ENCODE measurements around the gene LRP10. TPM values are rescaled to one million over a fixed set of nuclear protein-coding genes. Genes with fewer than 3 reads are reported as not detected.

Gene LRP10
- total RNA-seq, 2 donors from 2014 or later = 124 to 150 TPM

GRCh38 chr14:22829661-22830442 is 41.7 kb upstream of the LRP10 start, which contains the start of gene MRPL52:
MRPL52 (plus strand) TSS chr14:22829887; CDS start chr14:22829913, 26 bp downstream.
- Histone ChIP-seq H3K27me3 (replicated peaks; ENCODE audit: insufficient read depth) (no peaks in the 10 kb centered on the region), H3K36me3 (peaks cover 0 to 9% of the 10 kb centered on the region in 2 donors), H3K9me3 (no peaks in the 10 kb centered on the region), H3K4me1 (replicated peaks) (peaks cover 6% of the 10 kb centered on the region), H3K27ac (peak within 1 kb of the TSS; percentile 58 to 71), H3K4me3 (peak within 1 kb of the TSS; percentile 63 to 81)
- DNase-seq (ENCODE audit: low spot score) = peak; percentile 88
- TF ChIP-seq POLR2A (IDR thresholded peaks at IDR 0.05) (no peak), POLR2AphosphoS5 (IDR thresholded peaks at IDR 0.05) (peak; percentile 94), CTCF (IDR thresholded peaks at IDR 0.05) (peak in 1 of 4 experiments; percentile 7)
- intact Hi-C loops (cut with DNase I) = loop anchor here (10.0 kb wide), 1 partner anchor 175 kb away; no protein-coding TSS in a partner anchor
- WGBS = under 1% methylated on average over 41 of the region's 41 CpGs

GRCh38 chr14:22830443-22831010 is 41.0 kb upstream of the LRP10 start:
- Histone ChIP-seq H3K4me3 (peak overlapping the region; percentile 63 to 81), H3K27ac (no peak overlapping the region), H3K9me3 (no peaks in the 10 kb centered on the region), H3K27me3 (replicated peaks; ENCODE audit: insufficient read depth) (no peaks in the 10 kb centered on the region), H3K4me1 (replicated peaks) (peaks cover 6% of the 10 kb centered on the region), H3K36me3 (peaks cover 0 to 9% of the 10 kb centered on the region in 2 donors)
- 19% methylated on average over 3 of the region's 3 CpGs for WGBS
- intact Hi-C loops (cut with DNase I) = no loop called here
- TF ChIP-seq POLR2A (IDR thresholded peaks at IDR 0.05) (no peak), CTCF (IDR thresholded peaks at IDR 0.05) (no peak), POLR2AphosphoS5 (IDR thresholded peaks at IDR 0.05) (no peak)
- no peak for DNase-seq (ENCODE audit: low spot score)

GRCh38 chr14:22835505-22835904 is 36.0 kb upstream of the LRP10 start:
- 75% methylated on average over 3 of the region's 3 CpGs for WGBS
- intact Hi-C loops (cut with DNase I) = loop anchor here (5.0 kb wide), 1 partner anchor 248 kb away; the partner anchor contains the start of gene DAD1
- peak overlapping the region in 1 of 2 donors; percentile 92 for H3K27ac ChIP-seq

GRCh38 chr14:22836301-22837113 is 35.0 kb upstream of the LRP10 start, which contains the start of gene MMP14:
MMP14 (plus strand) TSS chr14:22836585; CDS start chr14:22836818, 233 bp downstream.
- Histone ChIP-seq H3K4me3 (peak within 1 kb of the TSS; percentile 71 to 82), H3K4me1 (replicated peaks) (no peaks in the 10 kb centered on the region), H3K9me3 (no peaks in the 10 kb centered on the region), H3K27ac (peak within 1 kb of the TSS; percentile 92 to 93), H3K36me3 (peaks cover 0 to 9% of the 10 kb centered on the region in 2 donors), H3K27me3 (replicated peaks; ENCODE audit: insufficient read depth) (no peaks in the 10 kb centered on the region)
- peak in 3 of 4 experiments; percentile 33 to 58 (median 53) for TF ChIP-seq CTCF (IDR thresholded peaks at IDR 0.05)
- peak; percentile 87 for TF ChIP-seq POLR2AphosphoS5 (IDR thresholded peaks at IDR 0.05)
- peak; percentile 90 for TF ChIP-seq POLR2A (IDR thresholded peaks at IDR 0.05)
- DNase-seq (ENCODE audit: low spot score) = peak; percentile 81
- intact Hi-C loops (cut with DNase I) = loop anchor here (1.0 to 5.0 kb wide), 2 partner anchors 17 to 249 kb away; partner anchors contain the start of gene DAD1
- WGBS = under 1% methylated on average over 46 of the region's 46 CpGs

More at GRCh38 chr14:22835505-22835904, 36.0 kb upstream of the LRP10 start:
- no peaks in the 10 kb centered on the region for H3K9me3 ChIP-seq
- peaks cover 0 to 9% of the 10 kb centered on the region in 2 donors for H3K36me3 ChIP-seq
- H3K4me3 ChIP-seq = no peak overlapping the region
- H3K27me3 ChIP-seq (replicated peaks; ENCODE audit: insufficient read depth) = no peaks in the 10 kb centered on the region
- no peak for DNase-seq (ENCODE audit: low spot score)
- H3K4me1 ChIP-seq (replicated peaks) = peaks cover 3% of the 10 kb centered on the region
- no peak for TF ChIP-seq CTCF (IDR thresholded peaks at IDR 0.05)
- no peak for TF ChIP-seq POLR2AphosphoS5 (IDR thresholded peaks at IDR 0.05)
- no peak for TF ChIP-seq POLR2A (IDR thresholded peaks at IDR 0.05)

Data from prostate gland (tissue), 2 donors.